ENCODE measurements around the gene WDFY3. TPM values are rescaled to one million over a fixed set of nuclear protein-coding genes. Genes with fewer than 3 reads are reported as not detected.
"Not testable (repeated sequence)": the region's sequence is repeated elsewhere in the genome, so short reads cannot be mapped to it uniquely, and the experiment has no call there.

The WDFY3 gene
- total RNA-seq, 5 donors from 2014 or later (not counting 1 experiment from before 2014, with no cell fraction given), result 0.47 to 1.3 (median 0.68) TPM

GRCh38 chr4:84825701-84826341 is 140.7 kb downstream of the WDFY3 start:
- no CpG with 5 or more reads among the region's 5 CpGs for WGBS (ENCODE audit: insufficient coverage)
- Histone ChIP-seq H3K27ac (ENCODE audit: low read length) (no peak overlapping the region), H3K36me3 (ENCODE audit: control insufficient read depth in 2 of 2, extremely low read depth in 1 of 2, insufficient read depth in 1 of 2, low read length in 1 of 2) (no peaks in the 10 kb centered on the region), H3K4me3 (ENCODE audit: control insufficient read depth in 1 of 2, extremely low read depth in 1 of 2, low read length in 1 of 2) (no peak overlapping the region), H3K9me3 (no peaks in the 10 kb centered on the region), H3K4me1 (ENCODE audit: control insufficient read depth in 1 of 2, extremely low read depth in 1 of 2, insufficient read depth in 2 of 2, low read length in 2 of 2) (no peaks in the 10 kb centered on the region), H3K27me3 (replicated peaks in 1 of 2; ENCODE audit: control insufficient read depth in 2 of 2, extremely low read depth in 1 of 2, insufficient read depth in 2 of 2, low read length in 1 of 2) (no peaks in the 10 kb centered on the region)
- Mint-ChIP-seq H3K4me3 (no peak overlapping the region), H3K27me3 (no peaks in the 10 kb centered on the region), H3K27ac (no peak overlapping the region), H3K9me3 (no peaks in the 10 kb centered on the region), H3K36me3 (no peaks in the 10 kb centered on the region), H3K4me1 (no peaks in the 10 kb centered on the region)
- ChIA-PET CTCF (no interaction called here), POLR2A (no interaction called here)
- ATAC-seq (replicated peaks in 1 of 4), result no peak
- no peak for DNase-seq

- WGBS (ENCODE audit: insufficient coverage), result no CpG with 5 or more reads among the region's 1 CpG
- Mint-ChIP-seq H3K36me3 (no peaks in the 10 kb centered on the region), H3K27me3 (no peaks in the 10 kb centered on the region), H3K9me3 (no peaks in the 10 kb centered on the region), H3K27ac (no peak overlapping the region), H3K4me1 (no peaks in the 10 kb centered on the region), H3K4me3 (no peak overlapping the region)
- no peaks in the 10 kb centered on the region for H3K9me3 ChIP-seq
- ChIA-PET CTCF (no interaction called here), POLR2A (no interaction called here)
- H3K27me3 ChIP-seq (replicated peaks in 1 of 2; ENCODE audit: control insufficient read depth in 2 of 2, extremely low read depth in 1 of 2, insufficient read depth in 2 of 2, low read length in 1 of 2), result no peaks in the 10 kb centered on the region
- no peak overlapping the region for H3K27ac ChIP-seq (ENCODE audit: low read length)
- H3K36me3 ChIP-seq (ENCODE audit: control insufficient read depth in 2 of 2, extremely low read depth in 1 of 2, insufficient read depth in 1 of 2, low read length in 1 of 2), result no peaks in the 10 kb centered on the region
- no peak for ATAC-seq (replicated peaks in 1 of 4)
- no peak for DNase-seq
- no peak overlapping the region for H3K4me3 ChIP-seq (ENCODE audit: control insufficient read depth in 1 of 2, extremely low read depth in 1 of 2, low read length in 1 of 2)
- H3K4me1 ChIP-seq (ENCODE audit: control insufficient read depth in 1 of 2, extremely low read depth in 1 of 2, insufficient read depth in 2 of 2, low read length in 2 of 2), result no peaks in the 10 kb centered on the region
Observed at GRCh38 chr4:84821064-84821463, 145.4 kb downstream of the WDFY3 start.

GRCh38 chr4:84814094-84814750 is 152.3 kb downstream of the WDFY3 start:
- no peak overlapping the region for H3K4me3 Mint-ChIP-seq
- H3K27me3 Mint-ChIP-seq, result no peaks in the 10 kb centered on the region
- ATAC-seq (replicated peaks in 1 of 4) (no peak), DNase-seq (no peak)
- Histone ChIP-seq H3K36me3 (ENCODE audit: control insufficient read depth in 2 of 2, extremely low read depth in 1 of 2, insufficient read depth in 1 of 2, low read length in 1 of 2) (no peaks in the 10 kb centered on the region), H3K27ac (ENCODE audit: low read length) (no peak overlapping the region), H3K4me1 (ENCODE audit: control insufficient read depth in 1 of 2, extremely low read depth in 1 of 2, insufficient read depth in 2 of 2, low read length in 2 of 2) (no peaks in the 10 kb centered on the region), H3K9me3 (no peaks in the 10 kb centered on the region), H3K27me3 (replicated peaks in 1 of 2; ENCODE audit: control insufficient read depth in 2 of 2, extremely low read depth in 1 of 2, insufficient read depth in 2 of 2, low read length in 1 of 2) (no peaks in the 10 kb centered on the region), H3K4me3 (ENCODE audit: control insufficient read depth in 1 of 2, extremely low read depth in 1 of 2, low read length in 1 of 2) (no peak overlapping the region)
- H3K4me1 Mint-ChIP-seq, result no peaks in the 10 kb centered on the region
- POLR2A ChIA-PET, result no interaction called here
- no peaks in the 10 kb centered on the region for H3K36me3 Mint-ChIP-seq
- WGBS (ENCODE audit: insufficient coverage), result 80% methylated on average over 1 of the region's 5 CpGs
- no peak overlapping the region for H3K27ac Mint-ChIP-seq
- CTCF ChIA-PET, result no interaction called here
- H3K9me3 Mint-ChIP-seq, result no peaks in the 10 kb centered on the region

GRCh38 chr4:84809946-84810345 is 156.5 kb downstream of the WDFY3 start:
- Histone ChIP-seq H3K4me1 (ENCODE audit: control insufficient read depth in 1 of 2, extremely low read depth in 1 of 2, insufficient read depth in 2 of 2, low read length in 2 of 2) (no peaks in the 10 kb centered on the region), H3K27ac (ENCODE audit: low read length) (no peak overlapping the region), H3K27me3 (replicated peaks in 1 of 2; ENCODE audit: control insufficient read depth in 2 of 2, extremely low read depth in 1 of 2, insufficient read depth in 2 of 2, low read length in 1 of 2) (no peaks in the 10 kb centered on the region), H3K4me3 (ENCODE audit: control insufficient read depth in 1 of 2, extremely low read depth in 1 of 2, low read length in 1 of 2) (no peak overlapping the region), H3K9me3 (no peaks in the 10 kb centered on the region), H3K36me3 (ENCODE audit: control insufficient read depth in 2 of 2, extremely low read depth in 1 of 2, insufficient read depth in 1 of 2, low read length in 1 of 2) (no peaks in the 10 kb centered on the region)
- 77% methylated on average over 4 of the region's 9 CpGs for WGBS (ENCODE audit: insufficient coverage)
- no peak for DNase-seq
- Mint-ChIP-seq H3K4me1 (no peaks in the 10 kb centered on the region), H3K27ac (no peak overlapping the region), H3K4me3 (no peak overlapping the region), H3K9me3 (no peaks in the 10 kb centered on the region), H3K36me3 (no peaks in the 10 kb centered on the region), H3K27me3 (no peaks in the 10 kb centered on the region)
- ChIA-PET POLR2A (interaction anchor here in 1 of 2 donors (0.7 kb wide), 1 partner anchor 10 kb away, joined by 3 read pairs; no protein-coding TSS in a partner anchor), CTCF (no interaction called here)
- ATAC-seq (replicated peaks in 1 of 4), result no peak

GRCh38 chr4:84808332-84808731 is 158.2 kb downstream of the WDFY3 start:
- H3K4me3 Mint-ChIP-seq, result no peak overlapping the region
- ATAC-seq (replicated peaks in 1 of 4) (no peak), DNase-seq (no peak)
- Histone ChIP-seq H3K9me3 (no peaks in the 10 kb centered on the region), H3K27ac (ENCODE audit: low read length) (no peak overlapping the region), H3K4me3 (ENCODE audit: control insufficient read depth in 1 of 2, extremely low read depth in 1 of 2, low read length in 1 of 2) (no peak overlapping the region), H3K4me1 (ENCODE audit: control insufficient read depth in 1 of 2, extremely low read depth in 1 of 2, insufficient read depth in 2 of 2, low read length in 2 of 2) (no peaks in the 10 kb centered on the region), H3K27me3 (replicated peaks in 1 of 2; ENCODE audit: control insufficient read depth in 2 of 2, extremely low read depth in 1 of 2, insufficient read depth in 2 of 2, low read length in 1 of 2) (no peaks in the 10 kb centered on the region), H3K36me3 (ENCODE audit: control insufficient read depth in 2 of 2, extremely low read depth in 1 of 2, insufficient read depth in 1 of 2, low read length in 1 of 2) (no peaks in the 10 kb centered on the region)
- POLR2A ChIA-PET, result no interaction called here
- no peaks in the 10 kb centered on the region for H3K27me3 Mint-ChIP-seq
- H3K4me1 Mint-ChIP-seq, result no peaks in the 10 kb centered on the region
- H3K27ac Mint-ChIP-seq, result no peak overlapping the region
- H3K36me3 Mint-ChIP-seq, result no peaks in the 10 kb centered on the region
- WGBS (ENCODE audit: insufficient coverage), result no CpG with 5 or more reads among the region's 2 CpGs
- CTCF ChIA-PET, result interaction anchor here in 1 of 2 donors (0.6 kb wide), 1 partner anchor 33 kb away, joined by 3 read pairs; no protein-coding TSS in a partner anchor
- H3K9me3 Mint-ChIP-seq, result no peaks in the 10 kb centered on the region

GRCh38 chr4:84806541-84806940 is 159.9 kb downstream of the WDFY3 start:
- H3K9me3 Mint-ChIP-seq; H3K4me3 ChIP-seq (ENCODE audit: control insufficient read depth in 1 of 2, extremely low read depth in 1 of 2, low read length in 1 of 2); H3K4me3 Mint-ChIP-seq; POLR2A ChIA-PET; H3K4me1 Mint-ChIP-seq; H3K36me3 ChIP-seq (ENCODE audit: control insufficient read depth in 2 of 2, extremely low read depth in 1 of 2, insufficient read depth in 1 of 2, low read length in 1 of 2); H3K36me3 Mint-ChIP-seq; DNase-seq; H3K27me3 ChIP-seq (replicated peaks in 1 of 2; ENCODE audit: control insufficient read depth in 2 of 2, extremely low read depth in 1 of 2, insufficient read depth in 2 of 2, low read length in 1 of 2); H3K9me3 ChIP-seq; CTCF ChIA-PET; H3K27ac Mint-ChIP-seq; H3K27me3 Mint-ChIP-seq; H3K27ac ChIP-seq (ENCODE audit: low read length); ATAC-seq (replicated peaks in 1 of 4); H3K4me1 ChIP-seq (ENCODE audit: control insufficient read depth in 1 of 2, extremely low read depth in 1 of 2, insufficient read depth in 2 of 2, low read length in 2 of 2): not testable (repeated sequence)
- 94% methylated on average over 5 of the region's 11 CpGs for WGBS (ENCODE audit: insufficient coverage)

Measured in T-cell (primary cell).